HepG2 (cell line): ENCODE measurements around the gene CFH. TPM values are rescaled to one million over a fixed set of nuclear protein-coding genes. Genes with fewer than 3 reads are reported as not detected.

Experiments used
- ATAC-seq: fragments of 200-7000 bp; cut with Tn5 transposase; 3 replicates; pipeline ENCODE4 v1.9.1; 2020; ENCODE audit warnings: mild to moderate bottlenecking, moderate library complexity
- BruUV-seq: library from RNA; stranded (reverse); fragments of 400-500 nt; replicated peaks from 2 replicates; lab custom pipeline; 2021; lab: Mats Ljungman, UMichigan
- CTCF ChIA-PET: fragments of 300-600 bp; formaldehyde crosslinking; extraction: SDS; loops from one replicate; lab custom pipeline; 2021; ENCODE audit warnings: low total read pairs, inconsistent platforms, low intra/inter-chr PET ratio; lab: Yijun Ruan, JAX
- POLR2A ChIA-PET: fragments of 350-600 bp; sonication (Branson Sonifier 250); formaldehyde crosslinking; loops from one replicate; lab custom pipeline; 2020; ENCODE audit warnings: antibody characterized with exemption, inconsistent platforms; lab: Yijun Ruan, JAX
- DNase-seq: peaks from one replicate; pipeline ENCODE4 v3.0.0-alpha.2; 2015; ENCODE audit warnings: low spot score
- FAIRE-seq: peaks from 3 replicates; lab custom pipeline; 2011; peaks lifted over from hg19 to GRCh38; lab: Jason Lieb, UNC
- H2AFZ ChIP-seq: one replicate; pipeline ENCODE4 v1.6.1; 2011; ENCODE audit warnings: low read length, inconsistent platforms
- H3K27ac ChIP-seq: fragments of 300-600 bp; 3 replicates; pipeline ENCODE4 v1.8.0; 2011; ENCODE audit warnings: mixed run types, mild to moderate bottlenecking, mixed read lengths, low read length, inconsistent platforms; ENCODE audit not compliant: insufficient read depth; ENCODE audit errors: extremely low read length
- H3K27me3 ChIP-seq, 2 experiments: fragments of 200-600 bp in 1 of 2; 2 replicates in 1 of 2; 3 replicates in 1 of 2; pipeline versions ENCODE4 v1.6.0 to v1.8.0; 2011; ENCODE audit warnings: low read length in 2 of 2, mild to moderate bottlenecking in 2 of 2, moderate library complexity in 2 of 2, inconsistent platforms in 1 of 2; ENCODE audit not compliant: insufficient read depth in 2 of 2, control insufficient read depth in 1 of 2
- H3K36me3 ChIP-seq, 2 experiments: fragments of 200-600 bp in 1 of 2; replicated peaks in 1 of 2; 2 replicates in 1 of 2; 3 replicates in 1 of 2; pipeline versions ENCODE4 v1.5.1 to v1.8.0; 2011; ENCODE audit warnings: low read length in 2 of 2, inconsistent platforms in 1 of 2; ENCODE audit not compliant: insufficient read depth in 2 of 2, control insufficient read depth in 1 of 2
- H3K4me1 ChIP-seq: 2 replicates; pipeline ENCODE4 v1.5.1; 2012; ENCODE audit warnings: low read length, inconsistent platforms; ENCODE audit not compliant: insufficient read depth
- H3K4me2 ChIP-seq: 2 replicates; pipeline ENCODE4 v1.6.0; 2011; ENCODE audit warnings: low read depth, low read length, inconsistent platforms
- H3K4me3 ChIP-seq, 3 experiments: fragments of 200-600 bp in 1 of 3; sonication (generic), shearing (Covaris generic) in 1 of 3; replicated peaks in 1 of 3; 2 replicates each; pipeline ENCODE4 v1.5.1; 2011 to 2016; ENCODE audit warnings: low read length in 3 of 3, inconsistent platforms in 2 of 3, low read depth in 2 of 3, mild to moderate bottlenecking in 2 of 3, control low read depth in 1 of 3, mixed read lengths in 1 of 3; ENCODE audit not compliant: insufficient read depth in 1 of 3
- H3K79me2 ChIP-seq: one replicate; pipeline ENCODE4 v1.6.1; 2011; ENCODE audit warnings: low read length, inconsistent platforms; ENCODE audit not compliant: insufficient read depth
- H3K9ac ChIP-seq: 2 replicates; pipeline ENCODE4 v1.6.0; 2011; ENCODE audit warnings: mild to moderate bottlenecking, low read depth, low read length, inconsistent platforms; ENCODE audit not compliant: insufficient read depth
- H3K9me3 ChIP-seq: 2 replicates; pipeline ENCODE4 v1.5.1; 2012; ENCODE audit warnings: mild to moderate bottlenecking, low read length
- H4K20me1 ChIP-seq: 2 replicates; pipeline ENCODE4 v1.6.0; 2011; ENCODE audit warnings: inconsistent platforms, mild to moderate bottlenecking, low read length, moderate library complexity; ENCODE audit not compliant: insufficient read depth
- DPF2 ChIP-seq: sonication (generic); formaldehyde crosslinking; IDR thresholded peaks from 2 replicates; pipeline ENCODE4 v1.4.0; 2020; ENCODE audit warnings: mild to moderate bottlenecking, low read depth, missing genetic modification reagents, borderline replicate concordance
- KMT2A ChIP-seq: sonication (generic); formaldehyde crosslinking; IDR thresholded peaks from 2 replicates; pipeline ENCODE4 v1.4.0; 2020; ENCODE audit warnings: missing genetic modification reagents
- NPAS2 ChIP-seq: sonication (generic); formaldehyde crosslinking; IDR thresholded peaks from 2 replicates; pipeline ENCODE4 v1.8.0; 2022; ENCODE audit warnings: mild to moderate bottlenecking, missing genetic modification reagents, borderline replicate concordance
- SMARCE1 ChIP-seq: fragments of 450-650 bp; IDR thresholded peaks from 2 replicates; pipeline ENCODE4 v1.6.1; 2017; ENCODE audit warnings: borderline replicate concordance
- ZNF12 ChIP-seq: sonication (generic); formaldehyde crosslinking; IDR thresholded peaks from 2 replicates; pipeline ENCODE4 v1.5.0; 2020; ENCODE audit warnings: missing genetic modification reagents
- ZNF205 ChIP-seq: IDR thresholded peaks from 2 replicates; pipeline ENCODE4 v1.6.1; 2018; ENCODE audit warnings: missing biosample characterization, missing genetic modification reagents
- ZNF446 ChIP-seq: sonication (generic); formaldehyde crosslinking; IDR thresholded peaks from 2 replicates; pipeline ENCODE4 v1.5.0; 2020; ENCODE audit warnings: mild to moderate bottlenecking, missing genetic modification reagents
- WGBS: methylation state at CpG from one replicate; pipeline ENCODE4 v1.1.6; 2017; ENCODE audit warnings: low lambda C conversion rate; 5-methylcytosine and 5-hydroxymethylcytosine counted together
- in situ Hi-C: cut with HindIII; loops from 2 replicates; pipeline ENCODE4 v1.10.0; 2017; ENCODE audit warnings: low pct_unique_long_range_greater_than_20kb; ENCODE audit not compliant: extremely low pct_ligation_motif_present
- intact Hi-C: fragments of 100-400 bp; cut with micrococcal nuclease; formaldehyde crosslinking; loops from one replicate; pipeline ENCODE4 v1.10.0; 2022; ENCODE audit not compliant: unreplicated experiment
- polyA plus RNA-seq, 8 experiments: library from polyadenylated mRNA; depleted of rRNA in 3 of 8; stranded (reverse) in 7 of 8; unstranded in 1 of 8; fragments of >200 nt; fragmentation: Illumina TruSeq in 4 of 8; extraction: Trizol in 4 of 8; gene quantifications; 2 replicates each; pipeline versions ENCODE4 v1.2.1 to v1.2.3, GENCODE V29; 2011 to 2016; ENCODE audit warnings: low read depth in 4 of 8, missing spikeins in 1 of 8, mixed read lengths in 1 of 8; ENCODE audit not compliant: insufficient read depth in 1 of 8
- total RNA-seq, 5 experiments: library from RNA; depleted of rRNA; stranded (reverse); fragments of >200 nt; fragmentation: Illumina TruSeq; extraction: Trizol; gene quantifications; 2 replicates each; pipeline ENCODE4 v1.2.3, GENCODE V29; 2016; ENCODE audit warnings: low read depth in 1 of 5
- TF ChIP-seq, protein P1 (sequence below): sonication (generic); formaldehyde crosslinking; IDR thresholded peaks from 2 replicates; pipeline ENCODE4 v1.8.1; 2023; ENCODE audit warnings: mild to moderate bottlenecking, moderate library complexity, missing genetic modification reagents

CFH gene
- total and polyA plus RNA-seq, 2 of the 13 experiments (the other 11 are each of a cell fraction or from before 2014, with no cell fraction given): not detected

DNA sequence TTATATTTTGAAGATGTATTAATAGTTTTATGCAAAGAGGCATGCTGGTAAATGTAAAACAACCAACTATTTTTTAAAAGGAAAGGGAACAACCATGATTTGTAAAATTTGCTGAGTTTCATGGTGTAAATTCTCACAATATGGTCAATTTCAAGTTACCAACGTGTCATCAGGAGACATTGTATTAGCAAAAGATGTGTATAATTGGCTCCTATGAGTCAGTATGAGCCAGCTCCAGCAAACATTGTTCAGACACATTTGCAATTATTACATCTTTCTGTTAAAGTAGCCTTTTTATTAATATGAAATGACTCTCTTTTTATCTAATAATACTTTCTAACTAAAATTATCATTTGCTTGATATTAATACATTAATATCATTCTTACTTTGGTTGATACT, 15.3 kb downstream of the CFH start:
- ChIA-PET POLR2A (no interaction called here), CTCF (no interaction called here)
- ATAC-seq (no peak), FAIRE-seq (no peak), DNase-seq (no peak)
- Histone ChIP-seq H3K4me1 (no peaks in the 10 kb centered on the region), H3K9me3 (peaks cover 14% of the 10 kb centered on the region), H2AFZ (no peak overlapping the region), H3K27me3 (no peaks in the 10 kb centered on the region), H3K79me2 (no peaks in the 10 kb centered on the region), H3K27ac (no peak overlapping the region), H3K4me3 (no peak overlapping the region), H3K36me3 (no peaks in the 10 kb centered on the region), H3K4me2 (no peak overlapping the region), H4K20me1 (no peaks in the 10 kb centered on the region), H3K9ac (no peak overlapping the region)
- in situ Hi-C loops (loop anchor here (10.0 kb wide), 2 partner anchors 352 to 522 kb away; no protein-coding TSS in a partner anchor), intact Hi-C loops (no loop called here)
- BruUV-seq: no TSS peak
- WGBS: 0% methylated on average over 1 of the region's 1 CpG
- no peak for TF ChIP-seq KMT2A
- peak; percentile 54; the same call in 1 of the 2 replicates for TF ChIP-seq ZNF12

DNA sequence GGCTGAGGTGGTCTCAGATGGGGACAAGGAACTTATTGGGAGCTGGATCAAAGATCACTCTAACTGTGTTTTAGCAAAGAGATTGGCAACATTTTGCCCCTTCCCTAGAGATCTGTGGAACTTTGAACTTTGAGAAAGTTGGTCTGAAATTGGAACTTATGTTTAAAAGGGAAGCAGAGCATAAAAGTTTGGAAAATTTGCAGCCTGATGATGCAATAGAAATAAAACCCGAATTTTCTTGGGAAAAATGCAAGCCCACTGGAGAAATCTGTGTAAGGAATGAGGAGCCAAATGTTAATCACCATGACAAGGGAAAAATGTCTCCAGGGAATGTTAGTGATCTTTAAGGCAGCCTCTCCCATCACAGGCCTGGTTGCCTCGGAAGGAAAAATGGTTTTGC, 17.2 kb downstream of the CFH start:
- H3K4me2 ChIP-seq: no peak overlapping the region
- no peak for DNase-seq
- no peak overlapping the region for H3K9ac ChIP-seq
- H3K9me3 ChIP-seq: peaks cover 14% of the 10 kb centered on the region
- H4K20me1 ChIP-seq: no peaks in the 10 kb centered on the region
- no peaks in the 10 kb centered on the region for H3K27me3 ChIP-seq
- no peaks in the 10 kb centered on the region for H3K36me3 ChIP-seq
- H3K4me3 ChIP-seq: no peak overlapping the region
- intact Hi-C loops: no loop called here
- no peaks in the 10 kb centered on the region for H3K79me2 ChIP-seq
- WGBS: 0% methylated on average over 1 of the region's 2 CpGs
- TF ChIP-seq, protein P1, sequence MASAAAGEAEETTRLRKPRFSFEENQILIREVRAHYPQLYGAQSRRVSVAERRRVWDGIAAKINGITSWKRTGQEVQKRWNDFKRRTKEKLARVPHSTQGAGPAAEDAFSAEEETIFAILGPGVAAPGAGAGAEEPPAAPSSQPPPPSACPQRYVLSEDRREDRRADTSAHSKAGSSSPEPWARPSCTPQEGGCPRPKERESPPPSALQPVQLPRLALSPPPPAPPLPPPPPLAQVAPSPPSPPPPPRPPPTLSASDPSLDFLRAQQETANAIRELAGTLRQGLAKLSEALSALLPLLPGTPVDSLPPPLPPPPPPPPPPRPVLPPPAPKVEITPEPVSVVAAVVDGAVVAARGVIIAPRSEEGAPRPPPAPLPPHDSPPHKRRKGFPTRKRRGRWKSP (CRISPR knock-in tag): no peak
- no peak for TF ChIP-seq ZNF205 (CRISPR knock-in tag)
- no peak for TF ChIP-seq SMARCE1
- TF ChIP-seq ZNF446 (CRISPR knock-in tag): no peak
- TF ChIP-seq NPAS2: no peak
- TF ChIP-seq DPF2 (CRISPR knock-in tag): no peak
- TF ChIP-seq, all 625 proteins: peak for 0
- ATAC-seq: no peak
- Histone ChIP-seq H2AFZ (no peak overlapping the region), H3K4me1 (no peaks in the 10 kb centered on the region), H3K27ac (no peak overlapping the region)
- in situ Hi-C loops: loop anchor here (10.0 kb wide), 2 partner anchors 354 to 524 kb away; no protein-coding TSS in a partner anchor
- FAIRE-seq: no peak
- ChIA-PET CTCF (no interaction called here), POLR2A (no interaction called here)
- BruUV-seq: no TSS peak
